ENCODE data around the gene CERS2.

Gene CERS2

DNA sequence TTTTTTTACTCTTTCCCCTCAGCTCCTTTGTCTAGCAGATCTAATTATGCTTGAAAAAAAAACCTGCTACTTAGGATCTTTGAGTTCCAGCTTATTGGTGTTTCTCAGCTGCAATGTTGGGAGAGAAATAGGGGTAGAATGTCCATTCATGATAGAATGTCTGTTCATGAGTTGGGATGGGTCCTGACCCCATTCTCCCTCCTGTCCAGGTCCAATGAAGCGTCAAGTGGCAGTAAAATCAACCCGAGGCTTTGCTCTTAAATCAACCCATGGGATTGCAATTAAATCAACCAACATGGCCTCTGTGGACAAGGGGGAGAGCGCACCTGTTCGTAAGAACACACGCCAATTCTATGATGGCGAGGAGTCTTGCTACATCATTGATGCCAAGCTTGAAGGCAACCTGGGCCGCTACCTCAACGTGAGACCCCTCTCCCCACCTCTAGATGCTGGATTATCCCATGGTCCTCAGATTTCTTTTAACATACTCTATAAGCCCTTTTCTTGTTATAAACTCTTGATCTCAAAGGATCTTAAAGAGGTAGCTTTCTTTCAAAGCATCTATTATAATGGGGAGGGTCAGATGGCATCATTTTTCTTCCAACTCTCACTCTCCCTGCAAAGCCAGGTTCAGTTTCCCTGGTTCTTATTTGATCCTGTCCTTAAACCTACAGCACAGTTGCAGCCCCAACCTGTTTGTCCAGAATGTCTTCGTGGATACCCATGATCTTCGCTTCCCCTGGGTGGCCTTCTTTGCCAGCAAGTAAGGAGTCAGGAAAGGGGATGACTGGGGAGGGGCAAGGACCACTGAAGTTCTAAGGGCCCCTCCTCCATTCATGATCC is 11.1 kb downstream of the CERS2 start (continued):
- TF ChIP-seq ZBTB7A (tag by site-specific recombination; IDR thresholded peaks at IDR 0.05; ENCODE audit: low read depth) (no peak), KLF8 (tag by site-specific recombination; IDR thresholded peaks at IDR 0.05) (no peak)

DNA sequence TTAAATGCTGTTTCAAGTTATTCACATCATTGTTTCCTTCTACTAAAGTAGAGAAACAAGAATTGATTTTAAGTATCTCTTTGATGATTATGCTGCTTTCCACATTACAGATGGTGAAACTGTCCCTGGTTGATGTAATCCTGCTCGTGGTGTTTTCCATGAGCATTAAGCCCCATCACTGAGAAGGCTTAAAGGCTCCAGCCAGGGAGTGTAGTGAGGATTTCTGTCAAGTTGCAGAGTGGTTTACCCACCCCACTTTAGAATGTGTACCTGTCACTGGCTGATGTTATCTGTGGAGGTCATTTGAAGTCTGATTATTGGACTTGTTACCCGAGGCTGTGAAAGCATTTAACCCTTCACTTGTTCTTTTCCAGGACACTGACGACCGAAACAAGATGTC is 12.9 kb downstream of the CERS2 start:
- TF ChIP-seq ZNF341 (tag by site-specific recombination; IDR thresholded peaks at IDR 0.05; ENCODE audit: low read depth): no peak
- TF ChIP-seq ZNF37A (tag by site-specific recombination; IDR thresholded peaks at IDR 0.05): no peak
- TF ChIP-seq ZNF654 (tag by site-specific recombination; IDR thresholded peaks at IDR 0.05; ENCODE audit: low read depth): no peak
- TF ChIP-seq KLF1 (tag by site-specific recombination; IDR thresholded peaks at IDR 0.05): no peak
- no peak for TF ChIP-seq ZNF223 (tag by site-specific recombination; IDR thresholded peaks at IDR 0.05)
- TF ChIP-seq ZNF266 (tag by site-specific recombination; IDR thresholded peaks at IDR 0.05; ENCODE audit: low read depth): no peak
- TF ChIP-seq ZNF837 (tag by site-specific recombination; IDR thresholded peaks at IDR 0.05): no peak
- TF ChIP-seq, protein P1, sequence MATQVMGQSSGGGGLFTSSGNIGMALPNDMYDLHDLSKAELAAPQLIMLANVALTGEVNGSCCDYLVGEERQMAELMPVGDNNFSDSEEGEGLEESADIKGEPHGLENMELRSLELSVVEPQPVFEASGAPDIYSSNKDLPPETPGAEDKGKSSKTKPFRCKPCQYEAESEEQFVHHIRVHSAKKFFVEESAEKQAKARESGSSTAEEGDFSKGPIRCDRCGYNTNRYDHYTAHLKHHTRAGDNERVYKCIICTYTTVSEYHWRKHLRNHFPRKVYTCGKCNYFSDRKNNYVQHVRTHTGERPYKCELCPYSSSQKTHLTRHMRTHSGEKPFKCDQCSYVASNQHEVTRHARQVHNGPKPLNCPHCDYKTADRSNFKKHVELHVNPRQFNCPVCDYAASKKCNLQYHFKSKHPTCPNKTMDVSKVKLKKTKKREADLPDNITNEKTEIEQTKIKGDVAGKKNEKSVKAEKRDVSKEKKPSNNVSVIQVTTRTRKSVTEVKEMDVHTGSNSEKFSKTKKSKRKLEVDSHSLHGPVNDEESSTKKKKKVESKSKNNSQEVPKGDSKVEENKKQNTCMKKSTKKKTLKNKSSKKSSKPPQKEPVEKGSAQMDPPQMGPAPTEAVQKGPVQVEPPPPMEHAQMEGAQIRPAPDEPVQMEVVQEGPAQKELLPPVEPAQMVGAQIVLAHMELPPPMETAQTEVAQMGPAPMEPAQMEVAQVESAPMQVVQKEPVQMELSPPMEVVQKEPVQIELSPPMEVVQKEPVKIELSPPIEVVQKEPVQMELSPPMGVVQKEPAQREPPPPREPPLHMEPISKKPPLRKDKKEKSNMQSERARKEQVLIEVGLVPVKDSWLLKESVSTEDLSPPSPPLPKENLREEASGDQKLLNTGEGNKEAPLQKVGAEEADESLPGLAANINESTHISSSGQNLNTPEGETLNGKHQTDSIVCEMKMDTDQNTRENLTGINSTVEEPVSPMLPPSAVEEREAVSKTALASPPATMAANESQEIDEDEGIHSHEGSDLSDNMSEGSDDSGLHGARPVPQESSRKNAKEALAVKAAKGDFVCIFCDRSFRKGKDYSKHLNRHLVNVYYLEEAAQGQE (tag by site-specific recombination; IDR thresholded peaks at IDR 0.05): no peak
- TF ChIP-seq, protein P2, sequence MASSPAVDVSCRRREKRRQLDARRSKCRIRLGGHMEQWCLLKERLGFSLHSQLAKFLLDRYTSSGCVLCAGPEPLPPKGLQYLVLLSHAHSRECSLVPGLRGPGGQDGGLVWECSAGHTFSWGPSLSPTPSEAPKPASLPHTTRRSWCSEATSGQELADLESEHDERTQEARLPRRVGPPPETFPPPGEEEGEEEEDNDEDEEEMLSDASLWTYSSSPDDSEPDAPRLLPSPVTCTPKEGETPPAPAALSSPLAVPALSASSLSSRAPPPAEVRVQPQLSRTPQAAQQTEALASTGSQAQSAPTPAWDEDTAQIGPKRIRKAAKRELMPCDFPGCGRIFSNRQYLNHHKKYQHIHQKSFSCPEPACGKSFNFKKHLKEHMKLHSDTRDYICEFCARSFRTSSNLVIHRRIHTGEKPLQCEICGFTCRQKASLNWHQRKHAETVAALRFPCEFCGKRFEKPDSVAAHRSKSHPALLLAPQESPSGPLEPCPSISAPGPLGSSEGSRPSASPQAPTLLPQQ (tag by site-specific recombination; IDR thresholded peaks at IDR 0.05): no peak
- TF ChIP-seq TRIM28 (IDR thresholded peaks at IDR 0.05; ENCODE audit: borderline replicate concordance, low read length): no peak
- no peak for TF ChIP-seq ZNF138 (tag by site-specific recombination; IDR thresholded peaks at IDR 0.05; ENCODE audit: borderline replicate concordance)
- no peak for TF ChIP-seq ZNF670 (tag by site-specific recombination; IDR thresholded peaks at IDR 0.05; ENCODE audit: low read depth)
- no peak for TF ChIP-seq ZNF394 (tag by site-specific recombination; IDR thresholded peaks at IDR 0.05; ENCODE audit: borderline replicate concordance)
- TF ChIP-seq ZNF664 (tag by site-specific recombination; IDR thresholded peaks at IDR 0.05): no peak
- TF ChIP-seq IKZF3 (tag by site-specific recombination; IDR thresholded peaks at IDR 0.05): no peak
- no peak for TF ChIP-seq TCF7L2 (IDR thresholded peaks at IDR 0.05; ENCODE audit: borderline replicate concordance, low read depth, low read length)
- TF ChIP-seq ZNF76 (tag by site-specific recombination; IDR thresholded peaks at IDR 0.05; ENCODE audit: borderline replicate concordance, low read depth): no peak
- TF ChIP-seq, protein P3, sequence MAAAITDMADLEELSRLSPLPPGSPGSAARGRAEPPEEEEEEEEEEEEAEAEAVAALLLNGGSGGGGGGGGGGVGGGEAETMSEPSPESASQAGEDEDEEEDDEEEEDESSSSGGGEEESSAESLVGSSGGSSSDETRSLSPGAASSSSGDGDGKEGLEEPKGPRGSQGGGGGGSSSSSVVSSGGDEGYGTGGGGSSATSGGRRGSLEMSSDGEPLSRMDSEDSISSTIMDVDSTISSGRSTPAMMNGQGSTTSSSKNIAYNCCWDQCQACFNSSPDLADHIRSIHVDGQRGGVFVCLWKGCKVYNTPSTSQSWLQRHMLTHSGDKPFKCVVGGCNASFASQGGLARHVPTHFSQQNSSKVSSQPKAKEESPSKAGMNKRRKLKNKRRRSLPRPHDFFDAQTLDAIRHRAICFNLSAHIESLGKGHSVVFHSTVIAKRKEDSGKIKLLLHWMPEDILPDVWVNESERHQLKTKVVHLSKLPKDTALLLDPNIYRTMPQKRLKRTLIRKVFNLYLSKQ (tag by site-specific recombination; IDR thresholded peaks at IDR 0.05; ENCODE audit: borderline replicate concordance): no peak
- no peak for TF ChIP-seq ZNF324 (tag by site-specific recombination; IDR thresholded peaks at IDR 0.05)
- TF ChIP-seq, protein P4, sequence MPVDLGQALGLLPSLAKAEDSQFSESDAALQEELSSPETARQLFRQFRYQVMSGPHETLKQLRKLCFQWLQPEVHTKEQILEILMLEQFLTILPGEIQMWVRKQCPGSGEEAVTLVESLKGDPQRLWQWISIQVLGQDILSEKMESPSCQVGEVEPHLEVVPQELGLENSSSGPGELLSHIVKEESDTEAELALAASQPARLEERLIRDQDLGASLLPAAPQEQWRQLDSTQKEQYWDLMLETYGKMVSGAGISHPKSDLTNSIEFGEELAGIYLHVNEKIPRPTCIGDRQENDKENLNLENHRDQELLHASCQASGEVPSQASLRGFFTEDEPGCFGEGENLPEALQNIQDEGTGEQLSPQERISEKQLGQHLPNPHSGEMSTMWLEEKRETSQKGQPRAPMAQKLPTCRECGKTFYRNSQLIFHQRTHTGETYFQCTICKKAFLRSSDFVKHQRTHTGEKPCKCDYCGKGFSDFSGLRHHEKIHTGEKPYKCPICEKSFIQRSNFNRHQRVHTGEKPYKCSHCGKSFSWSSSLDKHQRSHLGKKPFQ (tag by site-specific recombination; IDR thresholded peaks at IDR 0.05): no peak
- Histone ChIP-seq H3K4me1 (ENCODE audit: control insufficient read depth, insufficient read depth, low read length) (no peaks in the 10 kb centered on the region), H3K36me3 (ENCODE audit: control insufficient read depth in 2 of 2, insufficient read depth in 1 of 2, low read length in 2 of 2) (peaks cover 37 to 91% of the 10 kb centered on the region in 2 experiments), H3K4me3 (ENCODE audit: low read depth, low read length) (no peak overlapping the region), H3K9me3 (ENCODE audit: control insufficient read depth, insufficient read depth, low read depth, low read length) (no peaks in the 10 kb centered on the region), H3K27ac (ENCODE audit: extremely low read depth, low read depth, low read length) (no peak overlapping the region)
- ChIA-PET CTCF (no interaction called here), POLR2A (no interaction called here)

Data from HEK293 (cell line).